Measurements from ENCODE around the gene KLK14. TPM values are rescaled to one million over a fixed set of nuclear protein-coding genes. Genes with fewer than 3 reads are reported as not detected.

The KLK14 gene
- total RNA-seq, 1 donor from 2014 or later, result 0.80 TPM

- intact Hi-C loops (cut with micrococcal nuclease), result no loop called here
Observed at GRCh38 chr19:51086153-51086850, 3.6 kb upstream of the KLK14 start.

GRCh38 chr19:51084505-51084904 lies 1.8 kb upstream of the KLK14 start:
- intact Hi-C loops (cut with micrococcal nuclease), result no loop called here

DNA sequence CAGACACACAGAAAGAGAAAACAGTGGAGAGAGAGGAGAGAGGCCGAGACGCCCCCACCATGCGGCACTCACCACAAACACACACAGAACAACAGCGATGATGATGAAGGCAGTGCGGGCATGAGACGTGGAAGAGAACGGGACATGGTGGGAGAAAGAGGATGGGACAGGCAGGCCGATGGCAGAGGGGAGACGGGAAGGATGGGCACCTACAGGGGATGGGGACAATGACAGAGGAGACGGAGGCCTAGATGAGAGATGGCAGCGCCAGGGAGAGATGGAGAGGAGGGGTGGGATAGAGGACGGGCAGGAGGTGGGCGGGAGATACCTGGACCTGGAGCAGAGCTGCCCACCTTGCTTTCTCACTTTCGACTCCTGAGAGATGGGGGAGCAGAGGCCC lies 1.1 kb upstream of the KLK14 start:
- intact Hi-C loops (cut with micrococcal nuclease), result no loop called here

DNA sequence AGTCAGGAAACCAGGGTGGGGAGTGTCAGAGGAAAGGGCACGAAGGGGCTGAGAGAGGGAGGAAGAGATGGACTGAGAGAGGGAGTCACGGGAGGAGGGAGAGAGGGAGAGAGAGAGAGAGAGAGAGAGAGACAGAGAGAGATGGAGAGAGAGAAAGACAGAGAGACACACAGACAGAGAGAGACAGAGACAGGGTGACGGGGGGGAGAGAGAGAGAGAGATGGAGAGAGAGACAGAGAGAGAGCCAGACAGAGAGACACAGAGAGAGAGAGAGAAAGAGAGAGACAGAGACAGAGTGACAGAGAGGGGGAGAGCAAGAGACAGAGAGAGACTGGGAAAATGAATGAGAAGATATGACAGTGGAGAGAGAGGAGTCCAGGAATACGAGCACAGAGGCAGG lies 494 bp upstream of the KLK14 start:
- intact Hi-C loops (cut with micrococcal nuclease), result no loop called here

- intact Hi-C loops (cut with micrococcal nuclease), result no loop called here
Observed at GRCh38 chr19:51081476-51081875, 1.2 kb downstream of the KLK14 start.

DNA sequence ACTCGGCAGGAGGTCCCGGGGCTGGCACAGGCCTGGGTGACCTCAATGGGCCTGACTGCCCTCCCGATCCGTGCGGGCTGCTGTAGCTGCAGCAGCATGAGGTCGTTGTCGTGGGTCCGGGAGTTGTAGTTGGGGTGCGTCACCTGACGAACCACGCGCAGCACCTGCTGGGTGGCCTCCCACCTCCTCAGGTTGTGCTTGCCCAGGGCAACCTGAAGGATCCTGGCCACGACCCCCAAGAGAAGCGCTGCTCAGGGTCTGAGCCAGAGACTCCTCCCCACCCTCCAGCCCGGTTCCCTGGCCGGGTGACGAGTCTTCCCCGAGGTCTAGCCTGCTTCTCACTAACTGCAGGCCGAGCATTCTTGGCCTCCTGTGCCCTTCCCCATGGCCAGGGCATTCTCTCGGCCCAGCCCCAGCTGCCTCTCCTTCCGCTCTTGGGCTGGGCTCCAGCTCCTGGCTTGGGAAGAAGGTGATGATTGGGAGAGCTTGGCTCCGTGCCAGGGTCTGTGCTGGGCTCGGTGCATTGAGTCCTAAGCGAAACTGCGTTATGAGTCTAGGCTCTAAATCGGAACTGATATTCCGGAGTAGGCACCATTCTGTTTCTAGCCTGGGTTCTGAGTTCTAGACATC lies 3.1 kb downstream of the KLK14 start:
- intact Hi-C loops (cut with micrococcal nuclease), result no loop called here

DNA sequence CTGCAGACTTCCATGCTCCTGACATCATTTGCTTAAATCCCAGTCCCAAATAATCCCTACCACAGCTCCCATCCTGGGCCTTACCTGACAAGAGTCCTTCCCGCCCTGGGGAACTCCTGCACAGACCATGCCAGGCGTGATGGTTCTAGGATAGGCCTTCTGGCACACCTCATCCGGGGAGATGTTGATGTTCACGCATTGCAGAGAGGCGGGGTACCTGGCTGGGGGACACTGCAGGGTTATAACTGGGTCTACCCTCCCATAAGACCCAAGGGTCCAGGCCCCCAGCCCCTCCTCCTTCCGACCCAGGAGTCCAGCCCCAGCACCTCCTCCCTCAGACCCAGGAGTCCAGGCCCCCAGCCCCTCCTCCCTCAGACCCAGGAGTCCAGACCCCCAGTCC lies 4.0 kb downstream of the KLK14 start:
- intact Hi-C loops (cut with micrococcal nuclease), result no loop called here

GRCh38 chr19:51078104-51078503 lies 4.6 kb downstream of the KLK14 start:
- intact Hi-C loops (cut with micrococcal nuclease), result no loop called here

GRCh38 chr19:51076631-51077213 lies 6.0 kb downstream of the KLK14 start:
- intact Hi-C loops (cut with micrococcal nuclease), result no loop called here

DNA sequence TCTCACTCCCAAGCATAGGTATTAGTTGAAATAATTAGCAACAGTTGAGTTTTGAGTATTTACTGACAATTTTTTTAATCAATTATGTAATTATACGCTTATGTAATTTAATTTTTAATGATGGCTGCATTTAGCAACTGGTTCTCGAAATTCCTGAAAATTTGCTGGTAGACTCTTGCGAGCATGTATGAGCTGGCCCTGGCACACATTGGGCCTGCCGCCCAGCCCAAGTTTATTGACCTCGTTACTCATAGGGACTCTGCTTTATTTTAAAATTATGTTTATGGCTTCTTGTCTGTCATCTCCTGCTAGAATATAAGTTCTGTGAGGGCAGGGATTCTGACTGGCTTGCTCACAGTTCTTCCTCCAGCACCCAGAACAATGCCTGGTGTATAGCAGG lies 6.7 kb downstream of the KLK14 start:
- intact Hi-C loops (cut with micrococcal nuclease), result no loop called here

- intact Hi-C loops (cut with micrococcal nuclease), result no loop called here
Observed at GRCh38 chr19:51071095-51071405, 11.6 kb downstream of the KLK14 start.

GRCh38 chr19:51070334-51071094 lies 12.2 kb downstream of the KLK14 start:
- intact Hi-C loops (cut with micrococcal nuclease), result no loop called here

DNA sequence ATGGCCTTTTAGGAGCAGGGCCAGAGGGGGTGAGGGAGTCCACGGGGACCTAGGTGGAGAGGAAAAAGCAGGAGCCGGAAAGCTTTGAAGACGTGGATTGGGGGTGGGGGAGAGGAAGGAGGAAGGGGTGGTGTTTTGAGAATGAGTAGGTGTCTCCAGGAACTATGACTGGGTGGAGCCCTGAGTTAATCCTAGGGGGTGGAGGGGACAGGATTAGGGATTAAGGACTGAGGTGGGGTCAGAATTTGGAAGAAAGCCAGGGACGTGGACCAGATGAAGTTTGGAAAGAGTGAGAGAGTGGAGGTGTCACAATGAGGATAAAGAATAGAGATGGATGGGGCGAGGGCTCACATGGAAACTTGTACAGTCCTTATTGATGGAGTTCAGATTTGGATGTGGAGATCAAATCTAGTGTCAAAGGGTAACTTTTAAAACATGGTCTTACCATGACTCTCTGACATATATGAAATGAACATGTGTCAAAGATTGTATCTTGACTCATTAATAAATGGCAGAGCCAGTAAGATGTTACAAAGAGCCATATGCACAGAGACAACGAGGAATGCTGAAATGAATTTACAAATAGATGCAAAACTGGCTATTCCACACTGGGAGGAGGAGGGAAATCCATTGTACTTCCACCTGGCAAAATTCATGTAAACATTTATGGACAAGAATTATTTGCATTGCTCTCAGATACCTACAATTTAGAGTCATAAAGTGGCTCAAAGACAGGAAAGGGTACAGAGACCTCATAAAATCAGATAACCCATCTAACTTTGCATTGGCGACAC lies 16.1 kb downstream of the KLK14 start:
- intact Hi-C loops (cut with micrococcal nuclease), result no loop called here

DNA sequence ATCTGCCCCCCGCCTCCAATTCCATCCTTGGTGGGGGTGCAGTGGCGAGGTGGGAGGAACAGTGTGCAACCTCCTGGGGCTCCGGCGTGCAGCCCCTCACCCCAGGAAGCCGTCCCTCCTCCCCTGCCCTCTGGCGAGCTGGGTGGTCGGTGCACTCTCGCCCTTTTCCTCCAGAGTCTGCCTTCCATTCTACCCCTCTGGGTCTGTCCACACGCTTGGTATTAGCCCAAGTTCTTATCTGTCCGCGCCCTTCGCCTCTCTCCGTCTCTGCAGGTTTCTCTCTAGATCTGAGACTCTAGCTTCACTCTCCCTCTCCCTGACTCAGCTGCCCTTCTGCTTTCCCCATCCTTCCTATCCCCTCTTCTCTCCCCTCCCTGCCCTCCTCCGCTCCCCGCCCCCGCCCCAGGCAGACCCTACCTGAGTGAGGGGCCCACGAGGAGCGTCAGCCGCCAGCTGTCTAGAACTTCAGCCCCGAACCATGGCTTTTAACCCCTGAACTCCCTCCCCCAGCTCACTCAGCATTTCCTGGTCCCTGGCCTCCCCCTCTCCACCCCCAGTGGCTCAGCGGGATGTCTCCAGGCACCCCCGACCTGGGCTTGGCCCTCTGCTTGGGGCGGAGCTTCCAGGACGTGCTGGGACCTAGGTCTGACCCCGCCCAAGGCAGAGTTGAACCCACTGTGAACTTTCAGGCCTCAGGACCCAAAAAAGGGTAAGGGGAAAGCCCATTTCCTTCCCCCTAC lies 17.3 kb downstream of the KLK14 start:
- intact Hi-C loops (cut with micrococcal nuclease), result no loop called here

- intact Hi-C loops (cut with micrococcal nuclease), result no loop called here
Observed at GRCh38 chr19:51064534-51065220, 18.0 kb downstream of the KLK14 start, which contains the start of gene KLK13. TSS of gene KLK13 (minus strand) at chr19:51065092. CDS start at chr19:51065067, 25 bp downstream.

DNA sequence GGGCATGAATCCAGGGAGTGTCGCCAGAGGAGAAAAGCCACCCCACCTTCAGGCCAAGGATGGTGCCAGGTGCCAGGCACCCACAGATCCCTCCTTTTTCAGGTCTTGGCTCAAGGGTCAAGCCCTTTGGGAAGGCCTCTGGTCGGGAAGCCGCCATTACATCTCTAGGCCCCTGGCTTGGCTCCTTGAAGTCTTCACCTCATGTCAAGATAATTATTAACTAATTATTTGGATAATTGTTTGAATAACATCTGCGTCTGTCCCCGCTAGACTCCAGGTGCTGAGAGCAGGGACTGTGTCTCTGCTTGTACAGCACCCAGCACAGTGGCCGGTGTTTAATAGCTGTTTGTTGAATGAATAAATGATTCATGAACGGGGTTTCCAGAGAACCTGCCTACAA lies 19.0 kb downstream of the KLK14 start:
- intact Hi-C loops (cut with micrococcal nuclease), result no loop called here

GRCh38 chr19:51060973-51061372 lies 21.7 kb downstream of the KLK14 start:
- intact Hi-C loops (cut with micrococcal nuclease), result no loop called here

DNA sequence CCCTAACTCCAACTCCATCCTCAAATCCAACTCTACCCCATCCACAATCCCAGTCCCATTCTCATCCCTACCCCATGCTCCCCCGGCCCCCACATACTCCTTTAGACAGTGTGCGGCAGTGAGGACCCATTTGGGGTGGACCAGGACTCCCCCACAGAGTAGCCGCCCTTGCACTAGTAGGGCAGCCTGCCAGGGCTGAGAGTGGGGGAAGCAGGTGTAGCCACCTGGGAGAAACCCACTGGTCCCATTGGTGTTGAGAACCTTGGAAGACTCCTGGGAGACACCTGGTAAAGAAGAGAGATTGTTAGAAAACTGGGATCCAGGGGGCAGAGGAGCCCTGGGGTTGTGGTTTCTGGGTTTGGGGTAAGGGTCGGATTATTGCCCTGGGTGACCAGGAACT lies 22.4 kb downstream of the KLK14 start:
- intact Hi-C loops (cut with micrococcal nuclease), result no loop called here

DNA sequence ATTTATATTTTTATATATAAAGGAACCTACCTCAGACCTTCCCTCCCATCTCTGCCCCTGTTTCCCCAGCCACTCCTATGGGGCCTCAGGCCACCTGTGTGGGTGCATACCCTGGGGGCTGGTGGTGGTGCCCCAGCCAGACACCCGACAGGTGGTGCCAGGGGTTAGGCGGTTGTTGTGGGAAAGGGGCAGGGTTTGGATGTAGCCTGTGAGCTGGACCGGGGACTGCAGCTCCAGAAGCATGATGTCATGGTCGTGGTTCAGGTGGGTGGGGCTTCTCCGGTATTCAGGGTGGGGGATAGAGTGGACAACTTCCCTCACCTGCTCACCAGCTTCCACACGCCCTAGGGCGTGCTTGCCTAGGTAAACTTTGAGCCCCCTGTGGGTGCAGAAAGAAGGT lies 23.0 kb downstream of the KLK14 start:
- intact Hi-C loops (cut with micrococcal nuclease), result no loop called here

GRCh38 chr19:51055866-51056265 lies 26.8 kb downstream of the KLK14 start:
- intact Hi-C loops (cut with micrococcal nuclease), result no loop called here
